GM20431 (cell line): ENCODE data around the gene ZBTB8B.
"Not testable (repeated sequence)": the region's sequence is repeated elsewhere in the genome, so short reads cannot be mapped to it uniquely, and the experiment has no call there.

Experiments
- in situ Hi-C: fragments of 300-500 bp; cut with MseI, MboI; formaldehyde crosslinking; loops from one replicate; pipeline ENCODE4 v1.15.0; 2020; ENCODE audit warnings: low sequenced_read_pairs; ENCODE audit not compliant: unreplicated experiment

The ZBTB8B gene

DNA sequence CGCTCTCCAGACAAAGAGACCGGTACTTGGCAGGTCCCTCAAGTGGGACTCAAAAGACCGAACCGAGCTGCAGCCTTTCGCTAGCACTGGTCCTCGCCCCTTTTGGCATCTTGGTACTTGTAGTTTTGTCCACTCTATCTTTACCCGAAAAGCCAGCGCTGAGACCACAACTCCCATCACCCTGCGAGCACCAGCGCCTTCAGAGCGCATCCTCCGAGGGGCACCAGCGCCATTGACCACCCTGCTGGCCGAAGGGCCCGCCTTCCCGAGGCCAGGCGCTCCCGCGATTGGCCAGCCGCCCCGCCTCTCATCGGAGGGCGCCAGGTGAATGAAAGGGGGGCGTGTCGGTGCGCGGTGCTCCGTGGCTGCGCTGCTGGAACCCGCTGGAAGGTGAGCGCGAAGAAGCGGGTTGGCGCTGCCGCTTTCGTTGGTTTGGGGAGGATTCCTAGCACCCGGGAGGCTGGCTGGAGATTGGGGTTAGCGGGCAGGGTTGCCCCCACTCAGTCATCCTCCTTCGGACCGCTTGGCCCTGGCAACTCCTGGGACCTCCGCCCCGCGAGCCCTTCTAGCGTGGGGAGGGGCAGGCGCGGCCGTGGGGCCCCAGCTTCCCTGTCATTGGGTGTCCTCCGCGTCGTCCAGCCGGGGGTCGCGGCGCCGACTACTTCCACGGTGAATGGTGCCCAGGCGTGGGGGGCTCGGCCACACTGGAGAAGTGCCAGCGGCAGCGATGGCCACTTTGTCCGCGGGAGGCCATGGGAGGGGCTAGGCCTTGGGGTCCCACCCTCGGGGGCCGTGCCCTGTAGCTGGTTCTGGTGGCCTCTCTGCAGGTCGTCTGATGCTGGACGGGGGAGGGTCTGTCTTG, at the start of gene ZBTB8B:
ZBTB8B (plus strand) TSS at position 357 of the 862 bp plus-strand sequence. CDS start 5,553 bp downstream, outside the sequence.
- in situ Hi-C loops, result no loop called here

- in situ Hi-C loops, result no loop called here
Measured at GRCh38 chr1:32421775-32422174, 43.1 kb upstream of the ZBTB8B start.

DNA sequence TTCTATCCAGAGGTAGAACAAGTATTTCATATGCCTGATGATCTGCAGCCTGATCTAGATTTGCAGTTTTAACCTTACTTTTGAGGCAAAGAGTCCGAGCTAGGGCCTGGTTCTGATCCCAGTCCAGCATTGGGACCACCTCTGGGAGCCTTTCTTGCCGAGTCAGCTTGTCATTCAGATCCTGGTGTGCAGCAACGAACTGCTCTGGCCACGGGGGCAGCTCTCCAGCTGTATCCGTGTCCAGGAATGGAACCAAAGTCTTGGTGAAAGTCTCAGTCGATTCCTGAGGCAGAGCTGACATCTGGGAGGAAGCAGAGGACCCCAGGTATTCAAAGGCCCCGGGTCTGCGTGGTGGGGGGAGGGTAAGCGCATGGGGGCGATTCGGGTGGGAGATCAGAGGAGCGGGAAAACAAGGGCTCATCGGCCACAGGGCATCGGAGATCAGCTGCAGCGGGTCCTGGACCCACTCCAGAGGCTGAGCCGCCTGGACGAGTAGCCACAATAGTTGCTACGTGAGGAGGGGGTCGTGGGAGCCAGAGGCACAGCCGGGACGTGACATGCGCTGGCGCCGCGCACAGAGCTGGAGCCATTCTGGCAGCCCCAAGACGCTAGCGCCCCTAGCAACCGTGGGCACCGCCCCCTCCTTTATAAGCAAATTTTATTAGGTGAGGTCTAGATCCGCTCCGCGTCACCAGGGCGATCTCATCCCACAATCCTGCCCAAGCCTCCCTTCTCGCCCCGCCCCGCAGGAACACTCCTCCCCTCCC, 38.2 kb upstream of the ZBTB8B start:
- in situ Hi-C loops, result no loop called here

- in situ Hi-C loops, result no loop called here
Measured at GRCh38 chr1:32427264-32427963, 37.5 kb upstream of the ZBTB8B start.

- in situ Hi-C loops, result no loop called here
Measured at GRCh38 chr1:32431736-32432400, 33.0 kb upstream of the ZBTB8B start.

- in situ Hi-C loops, result no loop called here
Measured at GRCh38 chr1:32438136-32438535, 26.7 kb upstream of the ZBTB8B start.

DNA sequence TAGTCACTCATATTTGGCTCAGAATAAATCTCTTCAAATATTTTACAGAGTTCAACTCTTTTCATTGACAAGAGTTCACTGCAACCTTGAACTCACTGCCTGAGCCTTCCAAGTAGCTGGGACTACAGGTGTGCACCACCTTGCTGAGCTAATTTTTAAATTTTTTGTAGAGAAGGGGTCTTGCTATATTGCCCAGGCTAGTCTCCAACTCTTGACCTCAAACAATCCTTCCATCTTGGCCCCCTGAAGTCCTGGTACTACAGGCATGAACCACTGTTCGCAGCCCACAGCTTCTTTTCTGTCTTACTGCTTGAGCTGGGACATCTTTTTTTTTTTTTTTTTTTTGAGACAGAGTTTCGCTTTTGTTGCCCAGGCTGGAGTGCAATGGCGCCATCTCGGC, 26.1 kb upstream of the ZBTB8B start:
- in situ Hi-C loops, result not testable (repeated sequence)

- in situ Hi-C loops, result not testable (repeated sequence)
Measured at GRCh38 chr1:32441467-32441866, 23.4 kb upstream of the ZBTB8B start.

DNA sequence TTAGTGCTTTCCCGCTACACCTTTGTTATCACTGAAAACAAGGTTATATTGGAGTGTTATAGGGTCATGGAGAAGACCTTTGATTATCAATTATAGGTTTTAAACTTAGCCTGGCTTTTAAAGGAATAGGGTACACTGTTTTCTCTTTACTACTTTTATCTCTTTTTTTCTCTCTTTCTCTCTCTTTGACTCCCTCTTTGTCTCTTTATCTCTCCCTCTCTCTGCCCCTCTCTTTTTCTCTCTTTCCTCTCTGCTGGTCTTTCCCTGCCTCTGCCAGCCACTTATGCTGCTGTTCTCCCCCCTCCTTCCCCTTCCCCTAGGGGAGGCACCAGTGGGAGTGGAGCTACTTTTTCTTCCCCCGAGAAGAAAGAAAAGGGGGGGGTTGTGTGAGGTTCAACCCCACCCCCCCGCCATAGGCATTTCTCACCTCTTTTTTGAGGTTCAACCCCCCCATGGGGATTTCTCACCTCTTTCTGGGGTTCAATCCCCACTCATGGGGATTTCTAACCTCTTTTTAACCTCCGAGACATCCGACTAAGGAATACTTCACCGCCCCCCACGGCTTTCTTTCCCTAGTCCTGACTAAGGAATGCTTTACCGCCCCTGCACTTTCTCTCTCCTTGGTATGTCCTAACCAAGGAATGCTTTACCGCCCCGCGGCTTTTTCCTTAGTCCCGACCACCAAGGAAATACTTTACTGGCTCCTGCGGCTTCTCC, 17.2 kb upstream of the ZBTB8B start:
- in situ Hi-C loops, result no loop called here

DNA sequence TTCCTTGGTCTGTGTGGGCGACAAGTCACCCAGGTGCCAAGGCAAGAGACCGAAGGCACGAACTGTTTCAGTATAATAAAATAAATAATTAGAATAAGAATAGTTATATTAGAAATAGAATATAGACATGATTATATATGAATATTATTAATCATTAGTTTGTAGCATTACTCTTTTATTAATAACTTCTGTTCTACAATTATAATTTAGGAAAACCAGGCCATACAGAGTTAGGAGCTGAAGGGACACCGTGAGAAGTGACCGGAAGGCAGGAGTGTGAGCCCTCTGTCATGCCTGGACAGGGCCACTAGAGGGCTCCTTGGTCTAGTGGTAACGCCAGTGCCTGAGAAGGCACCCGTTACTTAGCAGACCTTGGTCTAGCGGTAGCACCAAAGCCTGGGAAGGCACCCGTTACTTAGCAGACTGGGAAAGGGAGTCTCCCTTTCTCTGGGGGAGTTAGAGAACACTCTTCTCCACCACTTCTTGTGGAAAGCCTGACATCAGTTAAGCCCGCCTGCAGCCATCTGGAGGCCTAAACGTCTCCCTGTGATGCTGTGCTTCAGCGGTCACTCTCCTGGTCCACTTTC, 16.6 kb upstream of the ZBTB8B start:
- in situ Hi-C loops, result not testable (repeated sequence)

- in situ Hi-C loops, result no loop called here
Measured at GRCh38 chr1:32448773-32449456, 16.0 kb upstream of the ZBTB8B start.

GRCh38 chr1:32449457-32449831, 15.4 kb upstream of the ZBTB8B start:
- in situ Hi-C loops, result not testable (repeated sequence)

- in situ Hi-C loops, result no loop called here
Measured at GRCh38 chr1:32454726-32455125, 10.1 kb upstream of the ZBTB8B start.

- in situ Hi-C loops, result no loop called here
Measured at GRCh38 chr1:32455958-32456357, 8.9 kb upstream of the ZBTB8B start.

- in situ Hi-C loops, result not testable (repeated sequence)
Measured at GRCh38 chr1:32458798-32459197, 6.1 kb upstream of the ZBTB8B start.

GRCh38 chr1:32462977-32463376, 1.9 kb upstream of the ZBTB8B start:
- in situ Hi-C loops, result not testable (repeated sequence)

- in situ Hi-C loops, result no loop called here
Measured at GRCh38 chr1:32464191-32464715, 619 bp upstream of the ZBTB8B start.

DNA sequence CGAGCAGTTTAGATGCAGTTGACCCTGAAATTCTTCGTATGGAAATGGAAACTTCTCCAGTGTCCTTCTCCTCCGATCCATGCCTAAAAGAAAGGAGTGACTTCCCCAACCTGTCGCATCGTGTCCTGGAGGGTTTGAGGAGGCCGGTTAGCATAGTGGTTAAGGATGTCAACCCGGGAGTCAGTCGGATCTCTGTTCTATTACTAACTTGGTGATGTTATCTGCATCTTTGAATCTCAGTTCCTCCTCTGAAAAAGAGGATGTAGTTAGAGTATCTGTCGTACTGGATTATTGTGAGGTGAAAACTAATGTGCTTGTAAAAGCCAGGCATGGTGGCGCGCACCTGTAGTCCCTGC, 684 bp downstream of the ZBTB8B start:
- in situ Hi-C loops, result no loop called here
